ENCODE data around the gene SMYD3. TPM values are rescaled to one million over a fixed set of nuclear protein-coding genes. Genes with fewer than 3 reads are reported as not detected.

The SMYD3 gene
- total and polyA plus RNA-seq, 10 of the 15 experiments (the other 5 are each of a cell fraction or from before 2014, with no cell fraction given), result 18.3 to 54.0 (median 24.8) TPM

DNA sequence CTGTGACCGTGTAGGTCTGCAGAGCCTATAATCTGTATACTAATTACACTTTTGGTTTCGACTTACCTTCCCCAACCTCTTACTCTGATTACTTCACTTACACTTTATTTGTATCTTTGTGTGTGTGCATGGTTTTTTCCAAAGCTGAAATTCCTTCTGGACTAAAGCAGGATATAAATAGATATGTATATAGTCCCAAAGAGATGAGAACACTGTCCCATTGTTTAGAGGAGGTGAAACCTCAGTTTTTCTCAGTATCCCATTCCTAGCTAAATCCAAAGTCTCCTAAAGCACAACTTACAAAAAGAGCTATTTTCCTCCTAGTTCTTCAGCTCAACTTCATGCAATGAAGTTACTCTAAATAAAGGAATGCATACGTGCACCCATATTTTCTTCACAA is 442.2 kb downstream of the SMYD3 start:
- Histone ChIP-seq H4K20me1 (ENCODE audit: control insufficient read depth, insufficient read depth) (no peaks in the 10 kb centered on the region), H3K36me3 (ENCODE audit: control insufficient read depth in 2 of 2, insufficient read depth in 2 of 2, low read length in 1 of 2) (no peaks in the 10 kb centered on the region), H3K9ac (ENCODE audit: control insufficient read depth, insufficient read depth, low read length) (no peak overlapping the region), H3K4me3 (no peak overlapping the region), H3K27ac (ENCODE audit: control insufficient read depth, insufficient read depth) (no peak overlapping the region), H2AFZ (ENCODE audit: control insufficient read depth, low read depth, low read length) (no peak overlapping the region), H3K4me2 (ENCODE audit: control insufficient read depth, insufficient read depth) (no peak overlapping the region), H3K9me3 (replicated peaks; ENCODE audit: control insufficient read depth, insufficient read depth, low read length) (no peaks in the 10 kb centered on the region), H3K4me1 (ENCODE audit: control insufficient read depth, insufficient read depth, low read length) (no peaks in the 10 kb centered on the region), H3K79me2 (ENCODE audit: control insufficient read depth, insufficient read depth, low read length) (no peaks in the 10 kb centered on the region), H3K27me3 (replicated peaks in 1 of 2; ENCODE audit: control insufficient read depth in 2 of 2, insufficient read depth in 2 of 2, low read length in 1 of 2) (no peaks in the 10 kb centered on the region)
- in situ Hi-C loops (cut with MboI), result no loop called here
- 75% methylated on average over 3 of the region's 3 CpGs for WGBS (ENCODE audit: insufficient coverage, insufficient replicate concordance, low lambda C conversion rate, missing lambda C conversion rate)
- no peak for TF ChIP-seq NR2C1 (IDR thresholded peaks at IDR 0.05)
- ChIA-PET SMC1A (ENCODE audit: uncharacterized antibody, unreplicated experiment) (no interaction called here), POLR2A (no interaction called here), RAD21 (ENCODE audit: unreplicated experiment) (no interaction called here), CTCF (no interaction called here)
- DNase-seq (ENCODE audit: low read depth, low spot score) (no peak), FAIRE-seq (no peak), ATAC-seq (no peak)
- no TSS peak for BruUV-seq (replicated peaks)
- intact Hi-C loops (cut with micrococcal nuclease; ENCODE audit: unreplicated experiment), result no loop called here

- Histone ChIP-seq H3K27ac (ENCODE audit: control insufficient read depth, insufficient read depth) (no peak overlapping the region), H3K4me1 (ENCODE audit: control insufficient read depth, insufficient read depth, low read length) (no peaks in the 10 kb centered on the region), H3K4me3 (no peak overlapping the region), H3K9ac (ENCODE audit: control insufficient read depth, insufficient read depth, low read length) (no peak overlapping the region), H3K79me2 (ENCODE audit: control insufficient read depth, insufficient read depth, low read length) (no peaks in the 10 kb centered on the region), H3K9me3 (replicated peaks; ENCODE audit: control insufficient read depth, insufficient read depth, low read length) (no peaks in the 10 kb centered on the region), H3K27me3 (replicated peaks in 1 of 2; ENCODE audit: control insufficient read depth in 2 of 2, insufficient read depth in 2 of 2, low read length in 1 of 2) (no peaks in the 10 kb centered on the region), H3K4me2 (ENCODE audit: control insufficient read depth, insufficient read depth) (no peak overlapping the region), H2AFZ (ENCODE audit: control insufficient read depth, low read depth, low read length) (no peak overlapping the region), H4K20me1 (ENCODE audit: control insufficient read depth, insufficient read depth) (no peaks in the 10 kb centered on the region), H3K36me3 (ENCODE audit: control insufficient read depth in 2 of 2, insufficient read depth in 2 of 2, low read length in 1 of 2) (no peaks in the 10 kb centered on the region)
- ATAC-seq, result no peak
- intact Hi-C loops (cut with micrococcal nuclease; ENCODE audit: unreplicated experiment) (no loop called here), in situ Hi-C loops (cut with MboI) (no loop called here)
- CTCF ChIA-PET, result no interaction called here
- no peak for DNase-seq (ENCODE audit: low read depth, low spot score)
- 73% methylated on average over 5 of the region's 5 CpGs for WGBS (ENCODE audit: insufficient coverage, insufficient replicate concordance, low lambda C conversion rate, missing lambda C conversion rate)
- no peak for FAIRE-seq
- POLR2A ChIA-PET, result no interaction called here
- RAD21 ChIA-PET (ENCODE audit: unreplicated experiment), result no interaction called here
- BruUV-seq (replicated peaks), result no TSS peak
- SMC1A ChIA-PET (ENCODE audit: uncharacterized antibody, unreplicated experiment), result no interaction called here
- TF ChIP-seq MTA3 (IDR thresholded peaks at IDR 0.05; ENCODE audit: borderline replicate concordance, low read length) (no peak), RUNX3 (IDR thresholded peaks at IDR 0.05; ENCODE audit: low read length) (no peak), IRF3 (IDR thresholded peaks at IDR 0.05) (no peak), HDAC2 (IDR thresholded peaks at IDR 0.05) (no peak), REST (IDR thresholded peaks at IDR 0.05; ENCODE audit: low read depth, low read length) (no peak), IKZF1 (conservative IDR thresholded peaks at IDR 0.05) (no peak), GABPA (IDR thresholded peaks at IDR 0.05; ENCODE audit: low read depth) (no peak), RAD51 (IDR thresholded peaks at IDR 0.05) (no peak), TCF7 (IDR thresholded peaks at IDR 0.05; ENCODE audit: borderline replicate concordance) (no peak), POLR2A (IDR thresholded peaks at IDR 0.05; ENCODE audit: low read depth, low read length) (no peak), IKZF2 (IDR thresholded peaks at IDR 0.05) (no peak), ZNF622 (IDR thresholded peaks at IDR 0.05) (no peak), FOS (IDR thresholded peaks at IDR 0.05; ENCODE audit: borderline replicate concordance, extremely low read depth, insufficient read length) (no peak), CEBPB (IDR thresholded peaks at IDR 0.05; ENCODE audit: borderline replicate concordance in 1 of 2, low read depth in 2 of 2, low read length in 2 of 2) (no peak), POU2F2 (IDR thresholded peaks at IDR 0.05; ENCODE audit: borderline replicate concordance, low read depth, low read length) (no peak)
These were observed 444.0 kb downstream of the SMYD3 start for GRCh38 chr1:246063013-246063616.
